DMS79 treated with DMSO at 0.1 percent for 48 hours (cell line): ENCODE data around the gene MADCAM1.
A peak's percentile ranks its signal among the peaks of the same experiment; 100 is the strongest.

Experiments used
- DNase-seq: peaks from one replicate; lab custom pipeline; 2025; lab: John Stamatoyannopoulos, UW

The MADCAM1 gene

DNA sequence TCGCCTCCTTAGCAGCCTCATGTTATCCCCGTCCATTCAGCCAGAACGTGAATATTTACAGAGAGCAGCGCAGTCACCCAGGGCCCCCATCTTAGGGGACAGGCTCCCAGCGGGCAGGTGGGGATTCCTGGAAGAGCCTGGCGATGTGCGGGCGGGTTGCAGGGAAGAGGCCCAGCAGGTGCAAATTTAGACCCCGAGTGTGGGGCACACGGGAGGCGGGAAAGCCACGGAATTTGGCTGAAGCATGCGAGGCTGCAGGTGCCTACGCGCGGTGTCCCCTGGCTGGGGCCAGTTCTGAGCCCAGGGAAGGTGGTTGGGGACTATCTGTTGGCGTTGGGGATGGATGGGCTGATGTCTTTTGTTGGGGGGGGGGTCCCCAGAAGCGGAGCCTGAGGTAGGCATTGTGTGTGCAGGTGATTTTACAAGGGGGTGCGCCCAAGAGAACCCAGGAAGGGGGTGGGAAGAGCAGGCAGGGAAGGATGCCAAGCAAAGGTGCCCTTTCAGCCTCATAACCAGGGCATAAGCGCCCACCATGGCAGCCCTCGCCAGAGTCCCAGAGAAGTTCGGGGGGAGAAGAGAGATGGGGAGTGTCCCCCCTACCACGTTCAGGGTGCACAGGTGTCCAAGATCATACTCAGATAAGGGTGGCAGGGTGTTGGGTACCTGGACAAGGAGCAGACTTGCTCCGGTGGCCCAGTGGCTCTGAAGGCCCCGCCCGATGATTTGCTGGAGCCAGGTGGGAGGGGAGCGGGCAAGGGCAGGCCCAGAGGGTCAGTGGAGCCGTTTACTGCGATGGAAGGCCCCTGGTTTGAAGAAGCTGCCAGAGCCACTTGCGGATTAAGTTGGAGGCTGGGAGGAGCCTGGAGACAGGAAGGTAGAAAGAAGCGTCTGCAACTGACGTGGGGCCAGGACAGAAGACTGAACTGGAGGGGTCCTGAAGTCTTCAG, 12.2 kb downstream of the MADCAM1 start:
- DNase-seq, result no peak

DNA sequence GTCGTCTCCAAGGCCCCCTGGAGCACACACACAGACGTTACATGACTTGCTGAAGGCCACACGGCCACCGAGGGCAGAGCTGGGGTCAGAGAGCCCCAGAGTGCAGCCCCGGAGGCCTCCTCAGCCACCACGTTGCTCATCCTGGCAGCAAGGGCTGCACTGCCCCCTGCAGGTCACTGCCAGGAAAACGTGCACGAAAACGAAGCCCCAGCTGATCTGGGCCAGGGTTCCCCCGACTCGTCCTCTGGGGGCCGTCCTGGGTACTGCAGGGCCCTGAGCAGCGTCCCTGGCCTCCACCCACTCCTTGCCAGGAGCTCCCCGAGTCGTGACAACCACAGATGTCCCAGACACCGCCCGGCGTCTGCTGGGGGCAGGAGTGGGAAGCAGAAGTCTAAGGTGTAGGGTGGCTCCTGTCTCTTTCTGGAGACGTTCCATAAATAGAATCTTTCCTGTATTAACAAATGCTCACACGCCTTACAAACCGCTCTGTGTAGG, 14.4 kb downstream of the MADCAM1 start:
- peak; percentile 74 for DNase-seq

DNA sequence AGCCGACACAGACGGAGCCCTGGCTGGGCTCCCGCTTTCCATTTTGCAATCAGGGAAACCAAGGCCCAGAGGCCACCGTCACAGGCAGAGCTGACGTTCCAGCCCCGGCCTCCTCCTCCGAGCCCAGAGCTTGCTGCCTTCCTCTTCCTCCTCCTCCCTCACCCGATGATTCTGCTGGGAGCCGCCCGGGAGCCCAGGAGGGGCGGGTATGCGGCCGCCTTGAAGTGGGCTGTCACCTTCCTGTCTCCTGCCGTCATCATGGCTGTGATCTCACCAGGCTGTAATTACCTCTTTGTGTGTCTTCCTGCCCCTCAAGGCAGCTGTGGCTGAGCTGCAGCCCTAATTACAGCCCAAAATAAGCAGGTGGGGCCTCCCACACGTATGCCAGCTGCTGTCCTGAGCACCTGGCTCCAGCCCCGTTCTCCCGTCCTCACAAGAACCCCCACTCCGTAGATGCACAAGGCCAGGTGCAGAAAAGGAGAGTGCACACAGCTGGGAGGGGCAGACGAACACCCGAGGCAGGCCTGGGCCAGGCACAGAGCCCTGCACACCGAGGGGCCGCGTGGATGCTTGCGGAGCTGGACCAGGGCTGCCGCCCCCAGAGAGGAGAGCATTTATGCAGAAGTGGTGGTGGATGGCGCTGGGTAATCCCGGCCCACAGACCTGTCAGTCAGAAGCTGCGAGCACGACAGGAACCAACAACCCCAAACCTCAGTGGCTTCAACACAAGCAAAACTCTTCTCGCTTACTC, 15.0 kb downstream of the MADCAM1 start:
- DNase-seq, result peak; percentile 95

DNA sequence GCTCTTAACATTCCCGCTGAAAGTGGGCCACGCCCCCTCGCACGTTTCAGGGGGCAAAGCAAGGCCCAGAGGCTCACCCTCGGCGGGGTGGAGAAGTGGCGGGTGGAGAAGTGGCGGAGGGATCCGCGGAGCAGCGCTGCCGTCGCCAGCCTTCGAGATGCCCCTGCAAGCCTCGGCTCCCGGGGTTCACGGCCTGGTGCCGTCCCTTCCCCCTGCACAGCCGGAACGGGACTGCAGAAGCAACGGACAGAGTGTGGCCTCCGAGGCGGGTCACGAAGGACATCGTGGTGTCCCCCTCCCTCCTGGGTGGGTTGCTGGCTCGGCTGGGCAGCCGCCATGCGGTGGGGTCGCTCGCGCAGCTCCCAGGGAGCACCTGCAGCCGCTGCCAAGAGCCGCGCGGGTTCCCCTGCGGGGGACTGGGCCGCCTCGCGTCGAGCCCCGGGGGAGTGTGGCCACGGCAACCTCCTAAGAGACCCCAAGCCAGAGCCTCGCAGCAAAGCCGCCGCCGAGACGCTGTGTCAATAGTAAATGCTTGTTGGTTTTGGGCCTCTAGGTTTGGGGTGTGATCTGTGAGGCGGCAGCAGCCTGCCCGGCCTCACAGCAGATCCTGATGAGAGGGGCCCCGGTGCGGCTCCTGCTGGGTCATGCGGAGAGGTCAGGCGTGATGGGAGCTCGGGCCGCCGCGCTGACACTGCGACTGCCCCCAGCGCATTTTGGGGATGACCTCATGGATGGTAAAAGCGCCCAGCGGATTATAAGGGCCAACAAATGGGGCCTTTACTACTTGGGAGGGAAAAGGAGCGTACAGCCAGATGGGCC, 16.5 kb downstream of the MADCAM1 start:
- DNase-seq, result peak; percentile 68

DNA sequence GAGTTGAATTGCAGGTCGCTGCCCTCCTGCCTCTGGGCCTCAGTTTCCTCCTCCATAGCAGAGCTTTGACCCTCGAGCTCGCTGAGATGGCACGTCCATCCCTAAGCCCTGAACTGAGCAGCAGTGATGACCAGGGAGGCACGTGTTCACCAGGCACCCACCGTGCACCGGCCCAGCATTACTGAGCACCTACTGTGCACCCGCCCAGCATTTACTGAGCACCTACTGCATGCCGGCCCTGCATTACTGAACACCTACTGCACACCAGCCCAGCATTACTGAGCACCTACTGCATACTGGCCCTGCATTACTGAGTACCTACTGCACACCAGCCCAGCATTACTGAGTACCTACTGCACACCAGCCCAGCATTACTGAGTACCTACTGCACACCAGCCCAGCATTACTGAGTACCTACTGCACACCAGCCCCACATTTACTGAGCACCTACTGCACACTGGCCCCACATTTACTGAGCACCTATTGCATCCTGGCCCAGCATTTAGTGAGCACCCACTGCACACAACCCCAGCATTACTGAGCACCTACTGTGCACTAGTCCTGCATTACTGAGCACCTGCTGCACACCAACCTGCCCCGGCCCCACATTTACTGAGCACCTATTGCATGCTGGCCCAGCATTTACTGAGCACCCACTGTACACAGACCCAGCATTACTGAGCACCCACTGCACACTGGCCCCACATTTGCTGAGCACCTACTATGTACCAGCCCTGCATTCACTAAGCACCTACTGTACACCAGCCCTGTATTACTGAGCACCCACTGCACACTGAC, 17.3 kb downstream of the MADCAM1 start:
- DNase-seq, result no peak

DNA sequence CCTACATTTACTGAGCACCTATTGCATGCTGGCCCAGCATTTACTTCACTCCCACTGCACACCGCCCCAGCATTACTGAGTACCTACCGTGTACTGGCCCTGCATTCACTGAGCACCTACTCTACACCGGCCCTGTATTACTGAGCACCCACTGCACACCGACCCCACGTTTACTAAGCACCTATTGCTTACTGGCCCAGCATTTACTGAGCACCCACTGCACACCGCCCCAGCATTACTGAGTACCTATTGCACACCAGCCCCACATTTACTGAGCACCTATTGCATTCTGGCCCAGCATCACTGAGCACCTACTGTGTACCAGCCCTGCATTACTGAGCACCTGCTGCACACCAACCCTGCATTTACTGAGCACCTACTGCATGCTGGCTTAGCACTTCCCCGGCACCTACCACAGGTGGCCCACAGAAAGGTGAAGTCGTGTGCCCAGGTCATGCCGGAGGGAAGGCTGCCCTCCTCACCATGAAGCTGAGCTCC, 17.9 kb downstream of the MADCAM1 start:
- DNase-seq, result no peak

DNA sequence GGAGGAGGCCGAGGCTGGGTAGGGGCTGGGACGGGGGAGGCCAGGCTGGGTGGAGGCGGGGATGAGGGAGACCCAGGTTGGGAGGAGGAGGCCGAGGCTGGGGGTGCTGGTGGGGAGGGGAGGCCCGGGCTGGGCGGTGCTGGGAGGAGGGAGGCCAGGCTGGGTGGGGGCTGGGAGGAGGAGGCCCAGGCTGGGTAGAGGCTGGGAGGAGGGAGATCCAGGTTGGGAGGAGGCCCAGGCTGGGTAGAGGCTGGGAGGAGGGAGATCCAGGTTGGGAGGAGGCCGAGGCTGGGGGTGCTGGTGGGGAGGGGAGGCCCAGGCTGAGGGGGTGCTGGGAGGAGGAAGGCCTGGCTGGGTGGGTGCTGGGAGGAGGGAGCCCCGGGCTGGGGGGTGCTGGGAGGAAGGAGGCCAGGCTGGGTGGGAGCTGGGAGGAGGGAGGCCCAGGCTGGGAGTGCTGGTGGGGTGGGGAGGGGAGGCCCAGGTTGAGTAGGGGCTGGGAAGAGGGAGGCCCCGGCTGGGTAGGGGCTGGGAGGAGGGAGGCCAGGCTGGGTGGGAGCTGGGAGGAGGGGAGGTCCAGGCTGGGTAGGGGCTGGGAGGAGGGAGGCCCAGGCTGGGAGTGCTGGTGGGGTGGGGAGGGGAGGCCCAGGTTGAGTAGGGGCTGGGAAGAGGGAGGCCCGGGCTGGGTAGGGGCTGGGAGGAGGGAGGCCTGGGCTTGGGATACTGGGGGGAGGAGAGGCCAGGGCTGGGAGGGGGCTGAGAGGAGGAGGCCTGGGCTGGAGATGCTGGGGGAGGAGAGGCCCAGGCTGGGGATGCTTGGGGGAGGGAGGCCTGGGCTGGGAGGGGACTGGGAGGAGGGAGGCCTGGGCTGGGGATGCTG, 21.7 kb downstream of the MADCAM1 start:
- no peak for DNase-seq

DNA sequence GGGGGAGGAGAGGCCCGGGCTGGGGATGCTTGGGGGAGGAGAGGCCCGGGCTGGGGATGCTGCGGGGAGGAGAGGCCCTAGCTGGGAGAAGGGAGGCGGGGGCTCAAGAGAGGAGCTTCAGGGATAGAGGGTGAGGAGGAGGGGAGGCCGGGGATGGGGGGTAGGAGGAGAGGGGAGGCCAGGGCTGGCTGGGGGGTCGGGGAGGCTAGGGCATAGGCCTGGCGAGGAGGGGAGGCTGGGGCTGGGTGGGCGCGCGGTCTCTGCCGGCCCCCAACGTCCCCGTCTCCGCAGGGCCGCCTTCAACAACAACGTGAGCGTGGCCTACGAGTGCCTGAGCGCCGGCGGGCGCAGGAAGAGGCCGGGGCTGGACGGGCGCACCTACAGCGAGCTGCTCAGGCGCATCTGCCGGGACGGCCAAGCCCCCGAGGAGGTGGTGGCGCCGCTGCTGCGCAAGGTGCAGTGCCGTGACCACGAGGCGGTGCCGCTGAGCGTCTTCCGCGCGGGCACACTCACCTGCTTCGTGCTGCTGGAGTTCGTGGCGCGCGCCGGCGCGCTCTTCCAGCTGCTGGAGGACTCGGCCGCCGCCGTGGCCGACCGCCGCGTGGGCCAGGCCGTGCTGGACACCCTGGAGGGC, 22.4 kb downstream of the MADCAM1 start:
- no peak for DNase-seq

DNA sequence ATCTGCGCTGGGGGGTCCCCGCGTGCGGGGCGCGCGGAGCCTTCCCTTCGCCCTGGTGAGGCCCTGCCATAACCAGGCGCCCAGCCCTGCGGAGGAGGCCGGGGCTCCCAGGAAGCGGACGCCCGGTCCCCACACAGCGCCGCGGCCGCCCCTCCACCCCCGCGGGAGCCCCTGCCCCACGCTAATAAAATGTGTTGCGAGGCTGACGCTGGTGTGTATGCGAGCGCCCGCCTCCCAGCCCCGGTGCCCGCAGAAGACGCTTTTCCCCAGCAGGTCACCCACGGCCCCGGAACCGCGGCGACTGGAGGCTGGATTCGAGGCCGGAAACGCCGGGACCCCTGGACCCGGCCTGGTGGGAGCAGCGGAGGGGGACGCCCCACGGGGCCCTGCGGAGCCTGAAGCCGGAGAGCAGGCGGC, 23.2 kb downstream of the MADCAM1 start:
- DNase-seq, result no peak

DNA sequence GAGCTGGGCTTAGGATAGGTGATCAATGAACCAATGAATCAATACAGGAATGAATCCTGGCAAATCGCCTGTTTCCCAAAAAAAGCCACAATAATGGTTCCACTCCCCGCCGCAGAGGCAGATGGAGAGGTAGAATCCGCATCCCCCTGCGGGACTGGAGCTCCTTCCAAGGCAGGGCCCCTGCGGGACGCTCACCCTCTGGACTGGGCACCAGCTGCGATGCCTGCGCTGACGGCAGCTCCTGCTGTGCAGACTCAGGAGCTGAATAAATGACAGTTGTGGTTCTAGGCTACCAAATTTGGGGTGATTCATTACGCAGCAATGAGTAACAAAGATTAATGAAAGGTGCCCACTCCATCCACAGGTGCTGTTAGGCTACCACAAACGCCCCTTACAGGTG, 26.4 kb downstream of the MADCAM1 start:
- no peak for DNase-seq

DNA sequence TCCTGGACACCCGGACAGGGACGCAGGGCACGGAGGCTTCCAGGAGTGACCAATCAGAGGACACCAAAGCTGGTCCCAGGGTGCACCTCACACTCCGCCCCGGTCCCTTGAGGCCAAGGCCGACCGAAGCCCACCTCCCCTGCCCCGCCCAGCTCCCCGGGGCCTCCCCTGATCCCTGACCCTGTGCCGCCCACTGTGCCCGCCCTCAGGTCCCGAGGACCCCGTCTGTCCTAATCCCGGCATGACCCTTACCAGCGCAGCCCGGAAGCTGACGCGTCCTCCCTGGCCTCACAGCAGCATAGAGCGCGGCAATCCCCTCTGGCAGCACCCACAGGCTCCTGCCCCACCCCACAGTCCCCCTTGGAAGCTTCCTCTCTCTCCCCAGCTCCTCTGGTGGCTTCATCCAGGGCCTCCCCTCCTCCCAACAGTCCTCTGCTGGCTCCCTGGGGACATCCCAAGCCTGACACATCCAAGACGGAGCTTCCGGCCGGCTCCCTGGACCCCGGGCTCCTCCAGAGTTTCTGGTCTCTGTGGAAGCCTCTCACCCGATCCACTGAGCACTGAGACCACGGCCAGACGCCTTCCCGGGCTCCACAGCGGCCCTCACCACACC, 27.9 kb downstream of the MADCAM1 start:
- DNase-seq, result no peak

DNA sequence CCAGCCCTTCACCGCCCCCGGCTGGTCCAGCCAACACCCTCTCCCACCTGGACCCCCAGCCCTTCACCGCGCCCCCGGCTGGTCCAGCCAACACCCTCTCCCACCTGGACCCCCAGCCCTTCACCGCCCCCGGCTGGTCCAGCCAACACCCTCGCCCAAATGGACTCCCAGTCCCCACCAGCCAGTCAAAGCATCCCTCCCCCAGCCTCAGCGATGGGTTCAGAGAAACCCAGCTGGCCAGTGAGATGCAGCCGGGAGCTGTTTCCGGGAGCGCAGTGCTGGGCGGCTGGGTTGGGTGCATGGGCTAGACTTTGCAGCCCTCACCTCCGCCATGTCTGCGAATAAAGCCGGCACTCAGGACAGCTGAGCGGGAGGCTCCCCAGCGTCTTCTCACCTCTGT, 28.7 kb downstream of the MADCAM1 start:
- DNase-seq, result no peak

DNA sequence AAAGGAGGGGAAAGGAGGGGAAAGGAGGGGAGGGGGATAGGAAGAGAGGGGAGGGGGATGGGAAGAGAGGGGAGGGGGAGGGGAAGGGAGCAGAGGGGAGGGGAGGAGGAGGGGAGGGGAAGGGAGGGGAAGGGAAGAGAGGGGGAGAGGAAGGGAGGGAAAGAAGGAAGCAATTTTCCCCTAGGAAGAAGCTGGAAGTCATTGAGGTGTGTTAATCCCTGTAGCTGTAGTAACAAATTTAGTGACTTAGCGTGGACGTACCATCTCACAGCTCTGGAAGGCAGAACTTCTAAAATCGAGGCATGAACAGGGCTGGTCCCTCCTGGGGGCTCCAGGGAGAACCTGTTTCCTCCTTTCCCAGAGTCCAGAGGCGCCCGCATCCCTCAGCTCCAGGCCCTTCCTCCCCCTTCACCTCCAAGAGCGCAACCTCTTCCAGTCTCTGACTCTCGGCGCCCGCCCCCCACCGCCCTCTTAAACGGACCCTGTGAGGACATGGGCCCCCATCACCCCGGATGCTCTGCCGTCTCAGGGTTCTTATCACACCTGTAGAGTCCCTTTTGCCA, 29.7 kb downstream of the MADCAM1 start:
- DNase-seq, result no peak

DNA sequence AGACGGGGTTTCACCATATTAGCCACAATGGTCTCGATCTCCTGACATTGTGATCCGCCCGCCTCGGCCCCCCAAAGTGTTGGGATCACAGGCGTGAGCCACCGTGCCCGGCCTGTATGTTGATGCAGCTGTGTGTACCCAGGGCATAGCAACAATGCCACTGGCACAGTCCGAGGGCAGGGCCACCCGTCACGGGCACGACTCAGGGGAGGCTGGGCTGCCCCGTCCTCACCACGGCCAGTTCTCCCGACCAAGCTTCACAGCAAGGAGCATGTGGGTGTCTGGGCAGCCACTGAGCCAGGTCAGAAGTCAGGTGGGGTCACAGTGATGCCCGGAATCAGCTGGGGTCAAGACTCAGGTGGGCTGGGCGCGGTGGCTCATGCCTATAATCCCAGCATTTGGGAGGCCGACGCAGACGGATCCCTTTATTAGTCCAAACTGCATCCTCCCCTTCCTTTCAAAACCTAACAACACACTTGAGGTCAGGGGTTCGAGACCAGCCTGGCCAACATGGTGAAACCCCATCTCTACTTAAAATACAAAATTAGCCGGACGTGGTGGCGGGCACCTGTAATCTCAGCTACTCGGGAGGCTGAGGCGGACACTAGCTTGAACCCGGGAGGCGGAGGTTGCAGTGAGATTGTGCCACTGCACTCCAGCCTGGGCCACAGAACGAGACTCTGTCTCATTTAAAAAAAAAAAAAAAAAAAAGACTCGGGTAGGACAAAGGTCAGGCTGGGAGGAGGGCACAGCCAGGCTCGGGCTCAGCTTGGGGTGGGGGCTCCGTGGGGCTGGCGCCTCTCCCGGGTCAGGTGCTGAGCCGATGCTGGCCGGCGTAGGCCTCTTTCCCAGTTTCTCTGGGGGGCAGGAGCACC, 34.1 kb downstream of the MADCAM1 start:
- no peak for DNase-seq

DNA sequence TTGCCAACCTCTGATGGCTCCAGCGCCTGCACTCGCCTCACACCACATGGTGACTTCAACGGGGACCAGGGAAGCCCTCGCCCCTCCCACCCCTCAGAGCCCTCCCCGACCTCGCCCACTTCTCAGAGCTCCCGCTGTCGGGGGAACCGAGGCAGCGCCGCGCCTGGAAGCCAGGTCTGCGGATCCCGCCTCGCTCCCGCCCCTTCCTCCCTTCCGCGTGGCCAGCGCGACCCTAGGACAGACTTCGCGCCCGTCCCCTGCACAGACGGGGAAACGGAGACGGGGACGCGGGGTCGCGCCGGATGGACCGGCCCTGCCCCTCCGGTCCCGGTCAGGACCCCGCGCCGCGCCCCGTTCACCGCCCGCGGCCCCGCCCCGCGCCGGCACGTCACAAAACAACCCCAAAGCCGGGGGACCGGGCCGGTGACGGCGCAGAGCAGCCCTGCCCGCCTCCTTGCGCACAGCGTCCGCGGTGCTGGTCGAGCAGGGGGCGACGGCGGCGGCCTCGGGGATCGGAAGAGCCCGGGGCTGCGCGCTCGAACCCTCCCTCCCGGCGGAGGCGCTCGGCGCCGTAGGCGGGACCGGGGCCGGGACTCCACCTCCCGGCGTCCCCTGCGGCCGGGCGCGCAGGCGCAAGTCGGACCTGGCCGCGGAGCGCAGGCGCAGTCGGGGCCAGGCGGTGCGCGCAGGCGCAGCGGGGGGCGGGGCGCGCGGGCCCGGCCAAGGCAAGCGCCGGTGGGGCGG, 34.9 kb downstream of the MADCAM1 start:
- peak; percentile 68 for DNase-seq

DNA sequence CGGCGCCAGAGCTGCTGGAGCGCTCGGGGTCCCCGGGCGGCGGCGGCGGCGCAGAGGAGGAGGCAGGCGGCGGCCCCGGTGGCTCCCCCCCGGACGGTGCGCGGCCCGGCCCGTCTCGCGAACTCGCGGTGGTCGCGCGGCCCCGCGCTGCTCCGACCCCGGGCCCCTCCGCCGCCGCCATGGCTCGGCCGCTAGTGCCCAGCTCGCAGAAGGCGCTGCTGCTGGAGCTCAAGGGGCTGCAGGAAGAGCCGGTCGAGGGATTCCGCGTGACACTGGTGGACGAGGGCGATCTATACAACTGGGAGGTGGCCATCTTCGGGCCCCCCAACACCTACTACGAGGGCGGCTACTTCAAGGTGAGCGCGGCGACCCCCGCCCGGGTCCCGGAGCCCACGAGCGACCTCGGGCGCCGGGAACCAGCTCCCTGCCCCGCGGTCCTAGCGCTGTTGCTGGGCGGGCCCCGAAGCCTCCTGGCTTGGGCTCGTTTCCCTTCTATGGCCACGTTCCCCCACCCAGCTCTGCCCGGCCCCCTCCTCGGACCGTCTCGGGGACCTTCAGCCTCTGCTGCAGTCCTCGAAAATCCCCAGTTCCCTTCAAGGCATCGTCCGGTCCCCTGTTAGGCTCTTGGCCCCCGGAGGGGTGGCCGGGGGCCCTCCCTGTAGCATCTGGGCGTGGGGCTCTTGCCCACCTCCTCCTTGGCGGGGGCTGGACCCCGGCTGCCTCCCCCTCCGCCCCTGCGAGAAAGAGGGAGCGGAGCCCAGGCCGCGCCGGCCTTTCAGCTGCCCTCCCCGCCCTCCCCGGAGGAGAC, 35.7 kb downstream of the MADCAM1 start, which contains the start of gene CDC34:
TSS of gene CDC34 (plus strand) at position 8 of the 808 bp plus-strand sequence. CDS start at position 180, 172 bp downstream.
- DNase-seq, result no peak
